GM12878 (cell line): ENCODE results near the gene DACT3. TPM values are rescaled to one million over a fixed set of nuclear protein-coding genes. Genes with fewer than 3 reads are reported as not detected.
A peak's percentile ranks its signal among the peaks of the same experiment; 100 is the strongest.

Source experiments
- BACH1 ChIP-seq: fragments of 450-650 bp; IDR thresholded peaks from 2 replicates; pipeline ENCODE4 v1.6.1; 2017; ENCODE audit warnings: mild to moderate bottlenecking, borderline replicate concordance
- KLF5 ChIP-seq: fragments of 450-650 bp; IDR thresholded peaks from 2 replicates; pipeline ENCODE4 v1.6.1; 2014; ENCODE audit warnings: mild to moderate bottlenecking; ENCODE audit not compliant: partially characterized antibody
- MLLT1 ChIP-seq: fragments of 450-650 bp; IDR thresholded peaks from 2 replicates; pipeline ENCODE4 v1.6.1; 2016; ENCODE audit warnings: mild to moderate bottlenecking
- MXI1 ChIP-seq: fragments of 150-350 bp; IDR thresholded peaks from 2 replicates; pipeline ENCODE4 v1.6.1; 2011; ENCODE audit warnings: low read depth, mild to moderate bottlenecking, inconsistent platforms, low read length, improper control_type of control experiment
- NBN ChIP-seq: fragments of 450-650 bp; IDR thresholded peaks from 2 replicates; pipeline ENCODE4 v1.6.1; 2016
- PAX5 ChIP-seq: IDR thresholded peaks from 2 replicates; pipeline ENCODE4 v1.6.1; 2011; ENCODE audit warnings: low read depth, low read length, borderline replicate concordance
- RAD21 ChIP-seq: IDR thresholded peaks from 2 replicates; pipeline ENCODE4 v1.6.1; 2011; ENCODE audit warnings: mild to moderate bottlenecking, low read depth, low read length, moderate library complexity; ENCODE audit not compliant: insufficient read depth
- RAD51 ChIP-seq: fragments of 450-650 bp; IDR thresholded peaks from 2 replicates; pipeline ENCODE4 v1.6.1; 2016; ENCODE audit warnings: moderate library complexity, mild to moderate bottlenecking, inconsistent platforms
- RBBP5 ChIP-seq: fragments of 200-600 bp; sonication (generic); conservative IDR thresholded peaks from 2 replicates; pipeline ENCODE4 v1.6.1; 2016
- RCOR1 ChIP-seq: conservative IDR thresholded peaks from 2 replicates; pipeline ENCODE4 v1.6.1; 2012; ENCODE audit warnings: low read depth, low read length, improper control_type of control experiment
- RUNX3 ChIP-seq: IDR thresholded peaks from 2 replicates; pipeline ENCODE4 v1.6.1; 2012; ENCODE audit warnings: low read length, inconsistent platforms
- SP1 ChIP-seq: IDR thresholded peaks from one replicate; pipeline ENCODE4 v1.6.1; 2011; ENCODE audit warnings: low read depth, low read length
- SREBF1 ChIP-seq: IDR thresholded peaks from 2 replicates; pipeline ENCODE4 v1.6.1; 2012; ENCODE audit warnings: mild to moderate bottlenecking, low read length
- STAT1 ChIP-seq: fragments of 450-650 bp; conservative IDR thresholded peaks from 2 replicates; pipeline ENCODE4 v1.6.1; 2014; ENCODE audit warnings: antibody characterized with exemption, mild to moderate bottlenecking
- STAT3 ChIP-seq: IDR thresholded peaks from 2 replicates; pipeline ENCODE4 v1.6.1; 2011; ENCODE audit warnings: low read depth, low read length, improper control_type of control experiment
- TBL1XR1 ChIP-seq: IDR thresholded peaks from 2 replicates; pipeline ENCODE4 v1.6.1; 2012; ENCODE audit warnings: low read depth, low read length, improper control_type of control experiment
- ZNF274 ChIP-seq: IDR thresholded peaks from one replicate; pipeline ENCODE4 v1.8.0; 2011; ENCODE audit not compliant: insufficient read length, insufficient read depth
- ZZZ3 ChIP-seq: IDR thresholded peaks from 2 replicates; pipeline ENCODE4 v1.6.1; 2011; ENCODE audit warnings: low read depth; ENCODE audit not compliant: control insufficient read depth, insufficient read length
- polyA plus RNA-seq, 11 experiments: library from polyadenylated mRNA; depleted of rRNA in 4 of 11; unstranded in 6 of 11; stranded (reverse) in 5 of 11; fragments of >200 nt; fragmentation: Nextera tagmentation in 4 of 11; fragmentation: Illumina TruSeq in 1 of 11; extraction: Ambion mirVana in 4 of 11; extraction: Trizol in 1 of 11; gene quantifications; 1 replicate in 1 of 11; 2 replicates in 10 of 11; pipeline versions ENCODE4 v1.2.1 to v1.2.3, GENCODE V29; 2011 to 2016; ENCODE audit warnings: inconsistent platforms in 2 of 11, missing spikeins in 2 of 11, low read depth in 1 of 11
- total RNA-seq, 4 experiments: library from RNA; depleted of rRNA in 3 of 4; stranded (reverse); fragments of >200 nt in 3 of 4; fragmentation: Illumina TruSeq in 1 of 4; extraction: Trizol in 1 of 4; gene quantifications; 2 replicates each; pipeline versions ENCODE4 v1.2.1 to v1.2.3, GENCODE V29; 2013 to 2021
- TF ChIP-seq, protein P1 (sequence below): IDR thresholded peaks from 2 replicates; pipeline ENCODE4 v1.6.1; 2012; ENCODE audit warnings: mild to moderate bottlenecking, low read depth, low read length
- TF ChIP-seq, protein P2 (sequence below): fragments of 450-650 bp; formaldehyde crosslinking; IDR thresholded peaks from 2 replicates; pipeline ENCODE4 v1.4.0; 2022; ENCODE audit warnings: mild to moderate bottlenecking, moderate library complexity

The DACT3 gene
- total and polyA plus RNA-seq, 10 of the 15 experiments (the other 5 are each of a cell fraction or from before 2014, with no cell fraction given), result 0.05 to 2.5 (median 0.35) TPM; not detected in 1

DNA sequence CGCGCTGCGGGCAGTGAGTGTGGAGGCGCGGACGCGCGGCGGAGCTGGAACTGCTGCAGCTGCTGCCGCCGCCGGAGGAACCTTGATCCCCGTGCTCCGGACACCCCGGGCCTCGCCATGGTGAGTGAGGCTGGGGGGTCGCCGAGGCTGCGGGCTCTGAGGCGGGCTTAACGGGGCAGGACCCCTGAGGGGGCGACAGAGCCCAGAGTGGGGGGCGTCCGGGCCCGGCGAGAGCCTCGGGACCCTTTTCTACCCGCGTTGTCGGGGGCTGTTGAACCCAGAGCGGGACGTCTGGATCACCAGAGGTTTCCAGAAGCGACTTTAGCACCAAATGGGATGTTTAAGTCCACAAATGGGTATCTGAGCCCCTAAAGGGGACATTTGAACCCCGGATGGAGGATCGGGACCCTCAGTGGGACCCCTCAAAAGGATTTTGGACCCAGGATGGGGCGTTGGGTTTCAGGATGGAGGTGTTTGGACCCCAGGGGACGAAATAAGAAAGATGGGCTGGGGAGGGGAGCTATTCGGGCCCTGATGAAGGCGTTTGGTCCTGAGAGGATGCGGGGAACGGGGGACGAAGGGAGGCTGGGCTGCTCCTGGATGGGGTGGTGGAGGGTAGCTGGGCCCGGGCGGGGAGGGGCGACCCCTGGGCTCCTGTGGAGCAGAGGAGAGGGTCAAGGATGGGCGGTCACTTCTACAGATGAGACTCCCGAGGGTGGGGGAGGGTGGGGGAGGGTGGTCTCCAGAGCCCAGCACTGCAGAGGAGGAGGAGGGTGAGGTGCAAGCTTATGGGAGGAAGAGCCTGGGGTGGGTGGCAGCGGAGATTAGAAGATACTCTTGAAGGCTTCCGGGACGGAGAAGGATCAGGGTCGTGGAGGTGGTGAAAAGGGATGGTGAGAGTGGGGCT lies 59.4 kb downstream of the DACT3 start, which contains the start of gene CALM3 (continued):
- TF ChIP-seq RCOR1 (no peak), RAD21 (no peak), STAT1 (no peak), TBL1XR1 (no peak), RUNX3 (no peak), STAT3 (no peak), KLF5 (no peak), SP1 (no peak), MXI1 (peak; percentile 36; the same call in 1 of the 2 replicates), ZNF274 (no peak), SREBF1 (no peak), BACH1 (0 out of 2 replicates have a peak, but pooled peaks have one; percentile 15), RAD51 (no peak), PAX5 (no peak), ZZZ3 (no peak), MLLT1 (0 out of 2 replicates have a peak, but pooled peaks have one; percentile 9), RBBP5 (no peak), NBN (no peak)
- TF ChIP-seq, protein P1, sequence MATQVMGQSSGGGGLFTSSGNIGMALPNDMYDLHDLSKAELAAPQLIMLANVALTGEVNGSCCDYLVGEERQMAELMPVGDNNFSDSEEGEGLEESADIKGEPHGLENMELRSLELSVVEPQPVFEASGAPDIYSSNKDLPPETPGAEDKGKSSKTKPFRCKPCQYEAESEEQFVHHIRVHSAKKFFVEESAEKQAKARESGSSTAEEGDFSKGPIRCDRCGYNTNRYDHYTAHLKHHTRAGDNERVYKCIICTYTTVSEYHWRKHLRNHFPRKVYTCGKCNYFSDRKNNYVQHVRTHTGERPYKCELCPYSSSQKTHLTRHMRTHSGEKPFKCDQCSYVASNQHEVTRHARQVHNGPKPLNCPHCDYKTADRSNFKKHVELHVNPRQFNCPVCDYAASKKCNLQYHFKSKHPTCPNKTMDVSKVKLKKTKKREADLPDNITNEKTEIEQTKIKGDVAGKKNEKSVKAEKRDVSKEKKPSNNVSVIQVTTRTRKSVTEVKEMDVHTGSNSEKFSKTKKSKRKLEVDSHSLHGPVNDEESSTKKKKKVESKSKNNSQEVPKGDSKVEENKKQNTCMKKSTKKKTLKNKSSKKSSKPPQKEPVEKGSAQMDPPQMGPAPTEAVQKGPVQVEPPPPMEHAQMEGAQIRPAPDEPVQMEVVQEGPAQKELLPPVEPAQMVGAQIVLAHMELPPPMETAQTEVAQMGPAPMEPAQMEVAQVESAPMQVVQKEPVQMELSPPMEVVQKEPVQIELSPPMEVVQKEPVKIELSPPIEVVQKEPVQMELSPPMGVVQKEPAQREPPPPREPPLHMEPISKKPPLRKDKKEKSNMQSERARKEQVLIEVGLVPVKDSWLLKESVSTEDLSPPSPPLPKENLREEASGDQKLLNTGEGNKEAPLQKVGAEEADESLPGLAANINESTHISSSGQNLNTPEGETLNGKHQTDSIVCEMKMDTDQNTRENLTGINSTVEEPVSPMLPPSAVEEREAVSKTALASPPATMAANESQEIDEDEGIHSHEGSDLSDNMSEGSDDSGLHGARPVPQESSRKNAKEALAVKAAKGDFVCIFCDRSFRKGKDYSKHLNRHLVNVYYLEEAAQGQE, result no peak
- TF ChIP-seq, protein P2, sequence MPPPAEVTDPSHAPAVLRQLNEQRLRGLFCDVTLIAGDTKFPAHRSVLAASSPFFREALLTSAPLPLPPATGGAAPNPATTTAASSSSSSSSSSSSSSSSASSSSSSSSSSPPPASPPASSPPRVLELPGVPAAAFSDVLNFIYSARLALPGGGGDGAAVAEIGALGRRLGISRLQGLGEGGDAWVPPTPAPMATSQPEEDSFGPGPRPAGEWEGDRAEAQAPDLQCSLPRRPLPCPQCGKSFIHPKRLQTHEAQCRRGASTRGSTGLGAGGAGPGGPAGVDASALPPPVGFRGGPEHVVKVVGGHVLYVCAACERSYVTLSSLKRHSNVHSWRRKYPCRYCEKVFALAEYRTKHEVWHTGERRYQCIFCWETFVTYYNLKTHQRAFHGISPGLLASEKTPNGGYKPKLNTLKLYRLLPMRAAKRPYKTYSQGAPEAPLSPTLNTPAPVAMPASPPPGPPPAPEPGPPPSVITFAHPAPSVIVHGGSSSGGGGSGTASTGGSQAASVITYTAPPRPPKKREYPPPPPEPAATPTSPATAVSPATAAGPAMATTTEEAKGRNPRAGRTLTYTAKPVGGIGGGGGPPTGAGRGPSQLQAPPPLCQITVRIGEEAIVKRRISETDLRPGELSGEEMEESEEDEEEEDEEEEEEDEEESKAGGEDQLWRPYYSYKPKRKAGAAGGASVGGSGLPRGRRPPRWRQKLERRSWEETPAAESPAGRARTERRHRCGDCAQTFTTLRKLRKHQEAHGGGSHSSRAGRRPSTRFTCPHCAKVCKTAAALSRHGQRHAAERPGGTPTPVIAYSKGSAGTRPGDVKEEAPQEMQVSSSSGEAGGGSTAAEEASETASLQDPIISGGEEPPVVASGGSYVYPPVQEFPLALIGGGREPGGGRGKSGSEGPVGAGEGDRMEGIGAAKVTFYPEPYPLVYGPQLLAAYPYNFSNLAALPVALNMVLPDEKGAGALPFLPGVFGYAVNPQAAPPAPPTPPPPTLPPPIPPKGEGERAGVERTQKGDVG (CRISPR knock-in tag), result no peak; the same call in 1 of the 2 replicates
